DMS114 treated with DMSO at 0.1 percent for 48 hours (cell line): ENCODE results near the gene R3HDM2.
"Not testable (repeated sequence)": the region's sequence is repeated elsewhere in the genome, so short reads cannot be mapped to it uniquely, and the experiment has no call there.

Experiments used
- DNase-seq: peaks from one replicate; lab custom pipeline; 2025; ENCODE audit not compliant: unreplicated experiment; lab: John Stamatoyannopoulos, UW

Gene R3HDM2

DNA sequence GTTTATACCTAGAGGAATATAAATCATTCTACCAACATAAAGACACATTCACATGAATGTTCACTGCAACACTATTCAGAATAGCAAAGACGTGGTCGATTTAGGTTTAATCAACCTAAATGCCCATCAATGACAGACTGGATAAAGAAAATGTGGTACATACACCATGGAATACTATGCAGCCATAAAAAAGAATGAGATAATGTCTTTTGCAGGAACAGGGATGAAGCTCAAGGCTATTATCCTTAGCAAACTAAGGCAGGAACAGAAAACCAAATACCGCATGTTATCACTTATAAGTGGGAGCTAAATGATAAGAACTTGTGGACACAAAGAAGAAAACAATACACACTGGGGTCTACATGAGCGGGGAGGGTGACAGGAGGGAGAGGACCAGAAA lies 94.5 kb downstream of the R3HDM2 start:
- DNase-seq: not testable (repeated sequence)

DNA sequence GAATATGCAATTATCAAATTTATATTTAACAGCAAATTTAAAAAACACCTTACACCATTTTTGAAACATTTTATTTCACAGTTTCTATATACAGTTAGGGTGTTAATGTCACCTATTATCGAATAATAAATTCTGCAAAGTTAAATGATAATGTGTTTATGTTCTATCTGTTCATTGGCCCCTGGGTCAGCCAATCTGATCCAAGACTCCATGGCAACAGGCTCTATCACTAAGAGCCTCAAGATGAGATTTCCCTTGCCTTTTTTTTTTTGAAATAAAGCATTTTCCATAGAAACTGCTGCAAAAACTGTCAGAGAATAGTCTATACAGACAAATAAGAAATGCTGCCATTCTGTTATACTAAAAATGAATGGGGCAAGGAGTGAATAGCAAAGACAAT lies 96.6 kb downstream of the R3HDM2 start:
- no peak for DNase-seq

DNA sequence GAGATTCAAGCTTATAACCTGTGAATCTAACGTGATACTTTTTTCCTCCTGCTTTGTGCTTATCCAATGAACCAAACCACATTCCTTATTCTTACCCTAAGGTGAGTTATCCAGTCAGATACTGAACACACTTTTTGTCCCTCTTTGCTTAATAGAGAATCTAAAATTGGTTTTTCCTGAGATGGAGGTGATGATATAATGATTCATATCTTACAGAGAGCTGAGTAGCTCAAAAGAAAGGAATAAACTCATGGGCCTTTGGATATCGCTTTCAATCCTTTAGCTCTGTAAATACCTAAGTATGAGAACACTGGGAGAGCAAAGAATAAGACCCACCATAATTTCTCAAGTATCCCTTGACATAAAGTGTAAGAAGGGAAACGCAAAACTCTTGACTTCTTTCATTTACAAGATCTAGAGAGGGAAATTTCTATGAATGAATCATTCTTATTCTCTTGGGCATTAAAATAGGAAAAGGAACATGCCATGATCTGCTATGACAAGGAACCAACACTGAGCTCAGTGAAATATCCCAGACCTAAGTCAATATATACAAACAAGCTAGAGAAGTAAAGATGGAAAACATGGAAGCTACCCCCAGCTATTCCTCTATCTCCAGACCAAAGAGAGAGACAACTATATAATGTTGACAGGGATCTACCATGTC lies 98.1 kb downstream of the R3HDM2 start:
- no peak for DNase-seq

DNA sequence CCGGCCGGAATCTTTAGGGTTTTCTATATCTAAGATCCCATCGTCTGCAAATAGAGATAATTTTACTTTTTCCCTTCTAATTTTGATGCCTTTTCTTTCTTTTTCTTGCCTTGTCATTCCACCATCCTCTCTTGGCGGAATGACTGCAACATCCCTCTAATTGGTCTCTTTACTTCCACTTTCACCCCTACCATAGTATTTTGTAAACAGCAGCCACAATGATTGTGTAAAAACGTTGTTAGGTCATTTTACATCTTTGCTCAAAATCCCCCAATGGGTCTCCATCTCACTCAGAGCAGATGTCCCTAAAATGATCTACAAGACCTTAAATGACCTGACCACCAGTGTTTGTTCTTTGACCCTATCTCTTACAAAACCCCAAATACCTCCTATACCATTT lies 99.9 kb downstream of the R3HDM2 start:
- no peak for DNase-seq

DNA sequence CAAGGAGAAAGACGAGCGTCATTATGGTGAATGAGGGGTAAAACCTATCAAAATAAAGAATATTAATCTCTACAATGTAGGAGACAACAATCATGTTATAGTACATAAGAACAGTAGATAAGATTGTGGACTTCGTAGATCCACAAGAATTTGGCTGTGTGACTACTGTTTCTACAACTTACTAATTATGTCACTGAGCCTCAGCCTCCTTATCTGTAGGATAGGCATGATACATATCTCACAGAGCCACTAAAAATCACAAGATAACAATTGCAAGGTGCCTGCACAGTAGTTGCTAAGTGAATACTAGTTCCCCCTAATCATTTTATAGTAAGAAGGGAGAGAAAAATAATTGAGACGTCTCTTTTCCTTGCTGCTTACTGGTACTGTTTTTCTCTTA lies 101.6 kb downstream of the R3HDM2 start:
- no peak for DNase-seq

DNA sequence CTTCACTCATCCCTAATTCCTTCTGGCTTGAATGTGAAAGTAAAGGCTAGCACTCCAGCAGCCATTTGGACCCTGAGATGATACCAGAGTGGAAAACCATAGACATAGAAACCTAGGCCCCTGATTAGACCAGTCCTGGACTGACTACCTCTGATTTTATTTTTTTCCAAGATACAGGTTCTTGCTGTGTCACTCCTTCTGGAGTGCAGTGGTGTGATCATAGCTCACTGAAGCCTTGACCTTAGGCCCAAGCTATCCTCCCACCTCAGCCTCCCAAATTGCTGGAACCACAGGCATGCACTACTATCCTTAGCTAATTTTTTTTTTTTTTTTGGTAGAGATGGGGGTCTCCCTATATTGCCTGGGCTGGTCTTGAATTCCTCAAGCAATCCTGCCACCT lies 105.4 kb downstream of the R3HDM2 start:
- DNase-seq: no peak

DNA sequence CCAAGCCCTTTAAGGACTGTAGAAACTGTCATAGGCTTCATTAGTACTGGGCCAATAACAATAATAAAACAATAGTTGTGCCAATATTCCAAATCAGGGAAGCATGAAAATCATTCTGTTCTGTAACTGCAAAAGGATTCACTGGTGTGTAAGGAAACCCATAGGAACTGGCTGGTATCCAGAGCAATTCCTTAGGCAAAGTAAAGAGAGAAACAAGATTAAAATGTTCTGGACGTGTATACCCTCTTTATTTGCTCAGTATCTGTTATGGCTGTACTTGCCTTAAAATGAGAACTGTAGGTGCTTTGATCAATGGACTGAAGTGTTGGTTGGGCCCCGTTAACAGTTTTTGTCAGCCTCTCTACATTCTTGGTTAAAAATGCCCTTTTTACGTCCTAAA lies 107.4 kb downstream of the R3HDM2 start:
- DNase-seq: no peak

DNA sequence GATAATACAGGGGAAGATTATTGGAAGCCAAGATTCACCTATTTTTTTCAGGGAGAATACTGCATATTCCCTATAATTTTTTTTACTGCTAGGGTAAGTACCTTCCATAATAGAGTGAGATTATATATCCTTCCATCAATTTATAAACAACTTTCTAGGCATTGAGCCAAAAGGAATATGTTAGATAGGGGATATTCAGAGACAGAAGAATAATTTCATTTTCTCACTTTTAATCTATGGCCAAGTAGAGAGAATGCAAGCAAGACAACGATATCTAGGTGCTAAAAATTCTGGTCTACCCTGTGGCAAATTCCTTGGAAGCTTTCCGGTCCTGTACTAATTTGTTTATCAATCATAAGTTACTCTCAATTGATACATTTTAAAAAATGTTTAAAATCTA lies 110.2 kb downstream of the R3HDM2 start:
- DNase-seq: no peak

DNA sequence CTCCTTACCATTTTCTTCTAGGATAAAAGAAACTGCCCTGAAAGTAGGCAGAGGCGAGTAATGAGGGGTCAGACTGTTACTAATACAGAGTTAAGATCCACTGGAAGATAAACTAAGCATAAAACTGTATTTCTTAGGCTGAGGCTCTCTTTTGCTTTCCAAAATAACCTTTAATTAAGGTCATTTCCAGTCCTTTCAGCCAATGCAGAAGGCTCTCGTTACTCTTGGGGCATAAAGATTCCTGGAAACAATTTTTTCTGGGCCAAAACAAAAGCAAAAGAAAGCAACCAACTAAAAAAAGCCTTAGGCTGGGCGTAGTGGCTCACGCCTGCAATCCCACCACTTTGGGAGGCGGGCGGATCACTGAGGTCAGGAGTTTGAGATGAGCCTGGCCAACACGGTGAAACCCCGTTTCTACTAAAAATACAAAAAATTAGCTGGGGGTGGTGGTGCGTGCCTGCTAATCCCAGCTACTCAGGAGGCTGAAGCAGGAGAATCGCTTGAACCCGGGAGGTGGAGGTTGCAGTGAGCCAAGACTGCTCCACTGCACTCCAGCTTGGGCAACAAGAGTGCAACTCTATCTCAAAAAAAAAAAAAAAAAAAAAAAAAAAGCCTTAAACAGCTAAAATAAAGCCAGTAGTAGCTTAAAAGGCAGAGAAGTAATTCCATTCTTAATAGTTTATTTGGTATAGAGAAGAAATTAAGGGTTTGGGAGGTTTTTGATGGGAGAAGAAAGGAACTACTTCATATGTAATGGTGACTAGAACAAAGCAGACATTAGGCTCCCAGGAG lies 111.0 kb downstream of the R3HDM2 start:
- no peak for DNase-seq

DNA sequence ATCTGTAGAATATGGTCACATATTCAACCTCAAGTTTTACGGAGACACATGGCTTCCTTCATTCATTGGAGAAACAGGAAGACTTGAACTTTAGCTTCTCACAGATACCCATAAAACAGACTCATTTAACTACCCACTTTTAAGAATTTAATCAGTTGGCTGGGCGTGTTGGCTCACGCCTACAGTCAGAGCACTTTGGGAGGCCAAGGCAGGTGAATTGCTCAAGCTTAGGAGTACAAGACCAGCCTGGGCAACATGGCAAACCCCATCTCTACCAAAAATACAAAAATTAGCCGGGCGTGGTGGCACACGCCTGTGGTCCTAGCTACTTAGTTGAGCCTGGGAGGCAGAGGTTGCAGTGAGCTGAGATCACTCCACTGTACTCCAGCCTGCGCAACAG lies 115.2 kb downstream of the R3HDM2 start:
- no peak for DNase-seq

DNA sequence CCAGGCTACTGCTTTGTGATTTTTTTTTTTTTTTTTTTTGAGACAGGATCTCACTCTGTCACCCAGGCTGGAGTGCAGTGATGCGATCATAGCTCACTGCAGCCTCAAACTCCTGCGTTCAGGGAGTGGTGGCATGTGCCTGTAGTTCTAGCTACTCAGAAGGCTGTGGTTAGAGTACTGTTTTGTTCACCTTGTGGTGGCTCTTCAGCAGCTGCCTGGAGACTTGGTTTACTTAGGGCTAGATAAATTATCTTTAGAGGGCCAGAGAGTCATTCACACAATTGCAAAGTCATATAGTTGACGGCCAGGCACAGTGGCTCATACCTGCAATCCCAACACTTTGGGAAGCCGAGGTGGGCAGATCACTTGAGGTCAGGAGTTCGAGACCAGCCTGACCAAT lies 118.6 kb downstream of the R3HDM2 start:
- not testable (repeated sequence) for DNase-seq

DNA sequence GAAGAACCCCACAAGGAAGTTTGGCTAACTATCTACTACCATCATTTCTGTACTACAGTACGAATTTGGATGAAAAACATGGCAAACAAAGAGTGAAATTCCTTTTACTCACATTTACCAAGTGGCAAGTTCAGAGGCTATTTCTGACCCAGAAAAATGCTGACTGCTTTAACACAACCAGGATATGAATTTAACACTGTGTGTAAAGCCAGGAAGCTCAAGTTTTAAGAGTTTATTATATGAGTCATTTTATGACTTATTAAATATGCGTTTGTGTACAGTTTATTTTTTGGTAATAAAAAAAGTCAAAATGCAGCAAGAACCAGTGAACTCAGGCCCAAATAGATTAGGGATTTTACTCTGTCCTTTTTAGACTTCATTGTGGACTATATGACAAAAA lies 121.4 kb downstream of the R3HDM2 start:
- no peak for DNase-seq

DNA sequence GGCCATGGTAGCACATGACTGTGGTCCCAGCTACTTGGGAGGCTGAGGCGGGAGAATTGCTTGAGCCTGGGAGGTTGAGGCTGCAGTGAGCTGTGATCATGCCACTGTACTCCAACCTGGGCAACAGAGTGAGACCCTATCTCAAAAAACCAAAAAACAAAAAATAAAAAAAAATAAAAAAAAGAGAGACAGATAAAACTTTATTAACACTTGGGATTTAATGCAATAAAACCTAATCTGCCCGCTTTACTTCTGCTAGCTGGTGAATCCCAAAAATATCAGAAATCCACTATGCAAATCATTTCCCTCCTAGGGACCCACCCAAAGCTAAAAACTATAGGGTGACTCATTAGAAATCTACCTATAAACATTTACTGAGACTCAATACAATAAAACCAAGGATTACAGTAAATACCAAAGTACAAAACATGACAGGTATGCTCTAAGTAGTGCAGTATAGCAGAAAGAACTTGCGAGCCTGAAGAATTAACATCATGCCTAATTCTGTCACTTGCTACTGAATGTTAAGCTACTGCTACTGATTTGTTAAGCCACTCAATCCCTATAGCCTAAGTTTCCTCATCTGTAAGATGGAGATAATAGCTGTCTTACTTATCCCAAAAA lies 129.8 kb downstream of the R3HDM2 start:
- no peak for DNase-seq

DNA sequence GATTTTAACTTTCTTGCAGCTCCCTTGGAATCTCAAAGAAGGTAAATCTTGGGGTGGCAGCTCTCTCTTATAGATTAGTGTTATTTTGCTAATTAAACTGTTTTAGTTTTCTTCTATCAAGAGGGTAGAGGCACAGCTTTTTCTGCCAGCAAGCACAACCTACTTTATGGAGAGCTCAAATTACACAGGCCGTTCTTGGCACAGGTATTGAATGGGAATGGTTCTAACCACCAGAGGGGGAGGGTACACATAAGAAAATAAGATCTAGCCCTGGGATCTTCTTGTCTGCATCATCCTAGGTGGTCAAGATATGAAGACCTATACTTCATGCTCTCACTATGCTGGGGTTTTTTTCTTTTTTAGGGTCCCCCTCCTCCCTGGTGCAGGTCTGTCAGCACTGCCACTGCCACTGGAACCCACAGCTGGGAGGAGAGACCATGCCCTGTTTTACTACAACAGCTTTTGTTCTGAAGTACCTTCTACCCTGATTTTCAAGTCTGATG lies 131.3 kb downstream of the R3HDM2 start:
- no peak for DNase-seq

DNA sequence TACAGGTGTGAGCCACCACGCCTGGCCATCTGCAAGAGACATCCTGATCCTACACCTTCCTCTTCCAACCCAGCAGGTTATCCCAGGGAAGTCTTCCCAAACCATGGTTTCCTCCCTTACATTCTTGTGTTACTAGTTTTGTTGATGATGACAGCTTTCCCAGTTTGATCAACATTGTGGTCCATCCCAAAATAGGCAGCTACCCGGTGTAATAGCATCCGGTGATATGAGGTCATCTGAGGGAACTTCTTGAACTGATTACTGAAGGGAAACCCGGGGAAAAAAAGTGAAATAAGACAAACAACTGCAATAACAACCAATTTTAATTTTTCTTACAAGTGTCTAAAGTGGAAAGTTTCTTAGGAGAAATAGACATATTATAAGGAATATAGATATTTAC lies 134.6 kb downstream of the R3HDM2 start:
- no peak for DNase-seq

DNA sequence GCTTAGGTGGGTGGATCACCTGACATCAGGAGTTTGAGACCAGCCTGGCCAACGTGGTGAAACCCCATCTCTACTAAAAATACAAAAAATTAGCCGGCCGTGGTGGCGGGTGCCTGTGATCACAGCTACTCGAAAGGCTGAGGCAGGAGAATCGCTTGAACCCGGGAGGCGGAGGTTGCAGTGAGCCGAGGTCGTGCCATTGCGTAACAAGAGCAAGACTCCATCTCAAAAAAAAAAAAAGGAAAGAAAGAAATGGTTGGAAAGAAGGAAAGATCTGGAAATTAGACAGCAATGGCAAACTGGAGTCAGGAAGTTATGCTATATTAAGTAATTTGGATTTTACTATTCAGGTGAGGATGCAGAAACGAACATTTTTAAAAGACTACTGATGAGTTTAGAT lies 148.8 kb downstream of the R3HDM2 start:
- DNase-seq: not testable (repeated sequence)

DNA sequence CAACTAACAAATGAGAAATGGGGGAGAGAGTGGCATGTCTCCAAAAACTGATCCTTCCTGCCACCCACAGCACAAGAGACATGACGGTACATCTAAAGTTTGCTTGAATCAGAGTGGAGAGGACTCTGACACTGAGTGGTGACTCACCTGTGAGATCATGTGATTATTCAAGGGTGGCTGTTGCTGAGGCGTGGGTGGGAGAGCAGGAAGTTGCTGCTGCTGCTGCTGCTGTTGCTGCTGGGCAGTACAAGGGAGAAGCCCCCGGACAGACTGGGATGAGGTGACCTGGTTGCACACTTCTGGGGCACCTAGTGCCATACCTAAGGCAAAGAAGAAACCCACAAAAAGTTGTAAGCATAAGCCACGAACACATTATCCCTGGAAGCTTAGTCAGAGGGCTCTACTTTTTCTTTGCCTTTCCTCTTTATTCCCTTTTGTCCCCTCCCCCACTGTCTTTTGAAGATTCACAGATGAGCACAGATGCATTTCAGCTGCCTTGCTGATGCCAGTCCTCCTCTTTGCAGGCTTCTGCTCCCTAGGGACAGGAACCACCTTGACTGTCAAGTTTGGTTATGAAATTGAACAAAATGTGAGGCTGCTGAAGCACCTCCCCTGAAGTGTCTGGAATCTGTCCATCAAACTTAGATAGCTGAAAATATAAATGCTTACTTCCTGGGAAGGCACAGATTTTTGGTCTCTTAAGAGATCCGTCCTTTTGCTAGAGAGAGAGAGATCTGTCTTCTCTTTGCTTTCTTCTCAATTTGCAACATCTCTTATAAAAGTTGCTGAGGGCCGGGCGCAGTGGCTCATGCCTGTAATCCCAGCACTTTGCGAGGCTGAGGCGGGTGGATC lies 150.4 kb downstream of the R3HDM2 start:
- no peak for DNase-seq

DNA sequence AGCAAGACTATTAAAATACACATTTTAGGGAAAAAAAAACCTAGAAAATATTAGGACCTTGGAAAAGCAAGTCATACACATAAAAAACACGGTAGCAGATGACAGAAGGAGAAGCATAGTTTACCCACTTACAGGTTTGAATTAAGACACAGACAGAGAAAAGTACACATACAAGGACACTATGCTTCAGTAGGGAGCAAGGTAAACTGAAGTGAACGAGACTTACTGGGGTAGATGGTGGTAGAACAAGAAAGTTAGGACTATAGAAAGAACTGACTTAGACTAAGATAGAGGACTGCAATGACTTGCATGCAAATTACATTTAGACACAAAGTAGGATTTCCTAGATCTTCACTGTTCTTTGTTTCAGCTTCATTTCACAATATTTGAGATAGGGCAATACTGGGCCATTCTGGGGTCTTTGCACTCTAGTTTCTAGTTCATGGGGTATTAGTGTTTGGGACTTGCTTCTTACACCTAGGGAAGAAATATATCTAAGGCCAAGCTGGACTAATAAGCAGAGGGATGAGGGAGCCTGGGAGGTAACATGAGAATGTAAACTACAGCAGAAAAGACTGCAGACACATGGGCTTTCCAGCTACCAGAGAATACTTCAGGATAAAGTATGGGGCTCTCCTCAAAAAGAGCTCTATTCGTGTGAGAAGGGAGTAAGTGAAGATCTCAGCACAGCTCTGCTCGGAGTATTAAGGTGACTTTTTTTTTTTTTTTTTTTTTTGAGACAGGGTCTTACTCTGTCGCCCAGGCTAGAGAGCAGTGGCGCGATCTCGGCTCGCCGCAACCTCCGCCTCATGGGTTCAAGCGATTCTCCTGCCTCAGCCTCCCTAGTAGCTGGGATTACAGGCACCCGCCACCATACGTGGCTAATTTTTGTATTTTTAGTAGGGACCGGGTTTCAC lies 152.1 kb downstream of the R3HDM2 start:
- DNase-seq: no peak

DNA sequence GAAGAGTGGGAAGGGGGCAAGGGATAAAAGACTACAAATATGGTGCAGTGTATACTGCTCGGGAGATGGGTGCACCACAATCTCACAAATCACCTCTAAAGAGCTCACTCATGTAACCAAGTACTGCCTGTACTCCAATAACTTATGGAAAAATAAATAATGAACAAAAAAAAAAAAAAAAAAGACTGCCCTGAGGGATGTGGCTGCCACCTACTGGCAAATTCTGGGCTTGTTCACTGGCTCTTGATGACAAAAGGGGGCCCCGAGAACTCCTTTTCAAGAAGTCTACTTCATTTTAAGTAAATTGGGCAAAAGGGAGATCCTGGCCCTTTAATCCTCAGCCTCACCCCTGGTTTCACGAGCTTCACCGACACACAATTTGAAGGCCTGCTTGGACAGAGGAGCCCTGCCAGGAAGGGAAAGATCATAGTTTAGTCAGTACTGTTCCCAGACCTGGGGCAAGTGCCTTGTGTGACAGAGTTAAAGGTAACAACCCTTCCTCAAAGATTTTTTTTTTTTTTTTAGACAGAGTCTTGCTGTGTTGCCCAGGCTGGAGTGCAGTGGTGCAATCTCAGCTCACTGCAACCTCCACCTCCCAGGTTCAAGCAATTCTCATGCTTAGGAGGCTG lies 153.8 kb downstream of the R3HDM2 start:
- DNase-seq: no peak

DNA sequence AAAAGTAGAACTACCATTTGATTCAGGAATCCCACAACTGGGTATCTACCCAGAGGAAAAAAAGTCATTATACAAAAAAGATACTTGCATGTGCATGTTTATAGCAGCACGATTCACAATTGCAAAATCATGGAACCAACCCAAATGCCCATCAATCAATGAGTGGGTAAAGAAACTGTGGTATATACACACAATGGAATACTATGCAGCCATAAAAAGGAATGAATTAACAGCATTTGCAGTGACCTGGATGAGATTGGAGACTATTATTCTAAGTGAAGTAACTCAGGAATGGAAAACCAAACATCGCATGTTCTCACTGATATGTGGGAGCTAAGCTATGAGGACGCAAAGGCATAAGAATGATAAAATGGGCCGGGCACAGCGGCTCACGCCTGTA lies 154.6 kb downstream of the R3HDM2 start:
- DNase-seq: not testable (repeated sequence)
